ENCODE results near the gene ZNF614. TPM values are rescaled to one million over a fixed set of nuclear protein-coding genes. Genes with fewer than 3 reads are reported as not detected.

The ZNF614 gene
- total and polyA plus RNA-seq, 9 of the 15 experiments (the other 6 are each of a cell fraction or from before 2014, with no cell fraction given), result 4.9 to 16.3 (median 11.4) TPM

DNA sequence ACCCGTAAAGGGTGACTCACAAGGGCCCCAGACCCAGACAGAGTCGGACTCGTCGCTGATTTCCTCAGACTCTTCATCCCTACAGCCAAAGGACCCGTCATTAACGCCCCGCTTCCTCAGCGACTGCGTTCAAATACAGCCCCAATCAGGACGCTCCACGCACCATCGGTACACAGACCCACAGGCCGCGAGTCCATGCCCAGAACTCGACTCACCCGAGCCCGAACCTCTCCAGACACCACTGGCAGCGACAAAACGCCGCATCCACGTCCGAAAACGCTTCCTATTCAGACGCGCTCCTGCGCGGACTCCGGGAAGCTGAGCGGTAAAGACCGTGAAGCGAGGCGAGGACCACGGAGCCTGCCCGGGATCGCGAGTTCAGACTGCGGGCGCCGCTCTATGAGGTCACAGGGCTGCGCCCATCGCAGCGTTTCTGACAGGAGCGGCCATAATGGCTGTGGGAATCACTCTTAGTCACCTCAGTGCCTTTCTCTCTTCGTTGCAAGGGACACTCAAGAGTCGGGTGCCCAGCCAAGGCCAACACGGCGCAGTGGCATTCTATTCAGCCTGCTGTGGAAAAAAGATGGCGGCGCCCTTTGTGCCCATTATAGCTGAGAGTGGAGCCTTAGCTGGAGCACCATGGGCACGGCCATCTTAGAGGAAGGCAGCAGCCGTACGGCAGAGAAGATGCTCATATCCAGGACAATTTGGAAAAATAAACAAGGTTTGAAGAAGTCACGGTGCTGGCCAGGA lies at the start of gene ZNF614 (continued):
- TF ChIP-seq ARID3A (IDR thresholded peaks at IDR 0.05; ENCODE audit: borderline replicate concordance, low read depth, low read length) (no peak), ZSCAN32 (CRISPR knock-in tag; IDR thresholded peaks at IDR 0.05) (no peak), HDAC1 (IDR thresholded peaks at IDR 0.05) (peak in 1 of 2 experiments; percentile 83; a peak in 2 of 4 replicates), POLR2G (IDR thresholded peaks at IDR 0.05; ENCODE audit: low read depth, low read length) (peak; percentile 97), ZNF586 (CRISPR knock-in tag; conservative IDR thresholded peaks at IDR 0.05) (no peak), PURB (CRISPR knock-in tag; IDR thresholded peaks at IDR 0.05; ENCODE audit: low read depth) (no peak), FOXA3 (CRISPR knock-in tag; conservative IDR thresholded peaks at IDR 0.05 in 1 of 2, IDR thresholded peaks at IDR 0.05 in 1 of 2) (no peak; a peak in 1 of 4 replicates), TOE1 (IDR thresholded peaks at IDR 0.05; ENCODE audit: borderline replicate concordance) (peak; percentile 52; the same call in 1 of the 2 replicates), TOE1 (CRISPR knock-in tag; IDR thresholded peaks at IDR 0.05; ENCODE audit: borderline replicate concordance, low read depth) (no peak), ARID3B (CRISPR knock-in tag; IDR thresholded peaks at IDR 0.05; ENCODE audit: borderline replicate concordance) (no peak), PML (IDR thresholded peaks at IDR 0.05; ENCODE audit: low read length) (0 out of 2 replicates have a peak, but pooled peaks have one; percentile 40), TCF7 (IDR thresholded peaks at IDR 0.05; ENCODE audit: borderline replicate concordance) (peak; percentile 23; the same call in 1 of the 2 replicates), MTA2 (IDR thresholded peaks at IDR 0.05; ENCODE audit: low read depth) (no peak), RBBP5 (IDR thresholded peaks at IDR 0.05; ENCODE audit: borderline replicate concordance, insufficient read depth, low read length, poor library complexity, severe bottlenecking) (peak; percentile 91), C11orf30 (IDR thresholded peaks at IDR 0.05; ENCODE audit: low read depth) (peak; percentile 90), EGR1 (conservative IDR thresholded peaks at IDR 0.05) (no peak), SNIP1 (IDR thresholded peaks at IDR 0.05; ENCODE audit: low read depth) (no peak), GABPA (tag; conservative IDR thresholded peaks at IDR 0.05; ENCODE audit: low read depth) (peak; percentile 61), DPF2 (IDR thresholded peaks at IDR 0.05) (peak; percentile 50; the same call in 1 of the 2 replicates), FOXA1 (IDR thresholded peaks at IDR 0.05; ENCODE audit: borderline replicate concordance) (no peak), MNT (conservative IDR thresholded peaks at IDR 0.05) (peak; percentile 74 to 87), HMGN3 (IDR thresholded peaks at IDR 0.05; ENCODE audit: borderline replicate concordance, extremely low read depth, insufficient read length, low read depth, low read length) (peak; percentile 69)

All from K562 (cell line).